GM18861 (cell line): Measurements from ENCODE around the gene TCN2.
A peak's percentile ranks its signal among the peaks of the same experiment; 100 is the strongest.
"Not testable (repeated sequence)": the region's sequence is repeated elsewhere in the genome, so short reads cannot be mapped to it uniquely, and the experiment has no call there.

ENCODE experiments used
- ATAC-seq: cut with Tn5 transposase; IDR thresholded peaks from one replicate; pipeline ENCODE4 v1.9.1; 2021; ENCODE audit not compliant: unreplicated experiment

The TCN2 gene

GRCh38 chr22:30643055-30643875 lies 36.3 kb downstream of the TCN2 start:
- no peak for ATAC-seq

- ATAC-seq, result no peak
Measured at GRCh38 chr22:30646518-30647160, 39.7 kb downstream of the TCN2 start.

GRCh38 chr22:30647536-30647935 lies 40.6 kb downstream of the TCN2 start:
- no peak for ATAC-seq

GRCh38 chr22:30648825-30649224 lies 41.9 kb downstream of the TCN2 start:
- no peak for ATAC-seq

GRCh38 chr22:30649430-30650007 lies 42.5 kb downstream of the TCN2 start:
- ATAC-seq, result no peak

GRCh38 chr22:30650508-30651116 lies 43.6 kb downstream of the TCN2 start:
- no peak for ATAC-seq

- no peak for ATAC-seq
Measured at GRCh38 chr22:30652852-30653251, 45.9 kb downstream of the TCN2 start.

GRCh38 chr22:30654361-30654760 lies 47.4 kb downstream of the TCN2 start:
- ATAC-seq, result no peak

- no peak for ATAC-seq
Measured at GRCh38 chr22:30655532-30655931, 48.6 kb downstream of the TCN2 start.

- no peak for ATAC-seq
Measured at GRCh38 chr22:30662040-30662439, 55.1 kb downstream of the TCN2 start.

GRCh38 chr22:30664798-30665197 lies 57.8 kb downstream of the TCN2 start:
- ATAC-seq, result no peak

- ATAC-seq, result no peak
Measured at GRCh38 chr22:30665266-30665665, 58.3 kb downstream of the TCN2 start.

GRCh38 chr22:30665786-30666185 lies 58.8 kb downstream of the TCN2 start:
- ATAC-seq, result no peak

GRCh38 chr22:30667107-30667493 lies 60.1 kb downstream of the TCN2 start:
- no peak for ATAC-seq

GRCh38 chr22:30667494-30668385 lies 60.8 kb downstream of the TCN2 start, which contains the start of gene DUSP18:
TSS of gene DUSP18 (minus strand) at chr22:30667875. CDS start at chr22:30664003, 3,872 bp downstream.
- peak; percentile 71 for ATAC-seq

GRCh38 chr22:30668386-30668710 lies 61.4 kb downstream of the TCN2 start:
- no peak for ATAC-seq

- ATAC-seq, result no peak
Measured at GRCh38 chr22:30671071-30671470, 64.1 kb downstream of the TCN2 start.

GRCh38 chr22:30673136-30673535 lies 66.2 kb downstream of the TCN2 start:
- no peak for ATAC-seq

GRCh38 chr22:30674482-30674881 lies 67.5 kb downstream of the TCN2 start:
- no peak for ATAC-seq

- ATAC-seq, result no peak
Measured at GRCh38 chr22:30675436-30675835, 68.5 kb downstream of the TCN2 start.

GRCh38 chr22:30676565-30676964 lies 69.6 kb downstream of the TCN2 start:
- not testable (repeated sequence) for ATAC-seq
